AG04450 (cell line): Measurements from ENCODE around the gene CBL. TPM values are rescaled to one million over a fixed set of nuclear protein-coding genes. Genes with fewer than 3 reads are reported as not detected.
A peak's percentile ranks its signal among the peaks of the same experiment; 100 is the strongest.

Experiments
- CTCF ChIA-PET: fragments of 300-600, 350-600 bp; formaldehyde crosslinking; extraction: SDS; loops from one replicate; lab custom pipeline; 2022; ENCODE audit warnings: antibody characterized with exemption, inconsistent platforms; lab: Charles Lee
- POLR2A ChIA-PET: fragments of 350-600 bp; formaldehyde crosslinking; extraction: SDS; loops from one replicate; lab custom pipeline; 2021; ENCODE audit warnings: antibody characterized with exemption, inconsistent platforms; lab: Yijun Ruan, JAX
- DNase-seq: peaks from one replicate; pipeline ENCODE4 v3.0.0-alpha.2; 2011; ENCODE audit warnings: low read depth, low spot score
- H3K27ac ChIP-seq: one replicate; pipeline ENCODE4 v1.5.1; 2012; ENCODE audit warnings: low read depth, low read length, control low read depth
- H3K27me3 ChIP-seq: one replicate; pipeline ENCODE4 v1.6.0; 2012; ENCODE audit warnings: low read length; ENCODE audit not compliant: control insufficient read depth, insufficient read depth
- H3K4me3 ChIP-seq: 2 replicates; pipeline ENCODE4 v1.5.1; 2011; ENCODE audit warnings: mild to moderate bottlenecking, low read depth, low read length, control low read depth
- H3K9me3 ChIP-seq: 2 replicates; pipeline ENCODE4 v1.5.1; 2012; ENCODE audit warnings: low read length; ENCODE audit not compliant: control insufficient read depth, insufficient read depth
- CTCF ChIP-seq: IDR thresholded peaks from 2 replicates; pipeline ENCODE4 v1.5.1; 2011; ENCODE audit warnings: low read depth, low read length, control low read depth, inconsistent platforms
- polyA plus RNA-seq: library from polyadenylated mRNA; depleted of rRNA; stranded (reverse); fragments of >200 nt; gene quantifications from 2 replicates; pipeline ENCODE4 v1.2.3, GENCODE V29; 2011

CBL gene
- polyA plus RNA-seq, 1 experiment = 24.3 TPM

DNA sequence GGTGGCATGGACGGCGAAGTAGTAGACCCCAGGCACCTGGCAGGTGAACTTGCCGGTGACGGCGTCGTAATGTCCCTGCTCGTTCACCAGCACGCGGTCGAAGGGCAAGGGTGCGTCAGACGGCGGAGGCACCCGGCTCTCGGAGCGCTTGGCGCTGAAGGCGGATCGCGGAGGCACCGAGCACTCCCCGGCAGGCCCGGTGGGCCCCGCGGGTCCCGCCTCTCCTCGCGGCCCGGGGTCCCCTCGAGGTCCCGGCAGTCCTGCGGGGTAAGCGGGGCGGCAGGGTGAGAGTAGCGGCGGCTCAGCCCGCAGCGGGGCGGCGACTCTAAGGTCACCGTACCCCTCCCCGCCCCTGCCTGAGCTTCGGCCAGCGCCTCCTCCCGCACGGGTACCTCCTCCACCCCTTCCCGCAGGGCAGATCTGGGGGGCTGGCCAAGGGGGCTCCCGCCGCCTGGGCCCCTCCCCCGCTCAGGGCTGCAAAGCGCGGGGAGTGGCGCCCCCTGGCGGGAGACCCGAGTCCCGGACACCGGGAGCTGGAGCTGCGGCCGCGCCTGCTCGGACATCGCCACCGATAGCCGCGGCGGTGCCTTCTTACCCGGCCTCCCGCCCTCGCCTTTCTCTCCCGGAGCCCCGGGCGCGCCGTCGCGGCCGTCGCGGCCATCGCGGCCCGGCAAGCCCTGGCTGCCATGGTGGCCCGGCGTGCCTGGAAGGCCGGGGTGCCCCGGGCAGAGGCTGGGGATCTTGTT lies 133.6 kb downstream of the CBL start:
- POLR2A ChIA-PET = interaction anchor here (0.6 to 2.8 kb wide), 3 partner anchors 36 to 135 kb away, joined by 3 to 12 read pairs (median 4); partner anchors contain the start of gene THY1
- peak; percentile 83 for TF ChIP-seq CTCF
- H3K27ac ChIP-seq = peak overlapping the region; percentile 39
- H3K27me3 ChIP-seq = peaks cover 15% of the 10 kb centered on the region
- CTCF ChIA-PET = interaction anchor here (0.6 to 6.4 kb wide), 37 partner anchors 8 to 650 kb away, joined by 3 to 161 read pairs (median 5); partner anchors contain the start of genes CBL, DPAGT1, MCAM and THY1
- no peaks in the 10 kb centered on the region; the same call in 1 of the 2 replicates for H3K9me3 ChIP-seq
- no peak for DNase-seq
- peak overlapping the region; percentile 64 for H3K4me3 ChIP-seq

DNA sequence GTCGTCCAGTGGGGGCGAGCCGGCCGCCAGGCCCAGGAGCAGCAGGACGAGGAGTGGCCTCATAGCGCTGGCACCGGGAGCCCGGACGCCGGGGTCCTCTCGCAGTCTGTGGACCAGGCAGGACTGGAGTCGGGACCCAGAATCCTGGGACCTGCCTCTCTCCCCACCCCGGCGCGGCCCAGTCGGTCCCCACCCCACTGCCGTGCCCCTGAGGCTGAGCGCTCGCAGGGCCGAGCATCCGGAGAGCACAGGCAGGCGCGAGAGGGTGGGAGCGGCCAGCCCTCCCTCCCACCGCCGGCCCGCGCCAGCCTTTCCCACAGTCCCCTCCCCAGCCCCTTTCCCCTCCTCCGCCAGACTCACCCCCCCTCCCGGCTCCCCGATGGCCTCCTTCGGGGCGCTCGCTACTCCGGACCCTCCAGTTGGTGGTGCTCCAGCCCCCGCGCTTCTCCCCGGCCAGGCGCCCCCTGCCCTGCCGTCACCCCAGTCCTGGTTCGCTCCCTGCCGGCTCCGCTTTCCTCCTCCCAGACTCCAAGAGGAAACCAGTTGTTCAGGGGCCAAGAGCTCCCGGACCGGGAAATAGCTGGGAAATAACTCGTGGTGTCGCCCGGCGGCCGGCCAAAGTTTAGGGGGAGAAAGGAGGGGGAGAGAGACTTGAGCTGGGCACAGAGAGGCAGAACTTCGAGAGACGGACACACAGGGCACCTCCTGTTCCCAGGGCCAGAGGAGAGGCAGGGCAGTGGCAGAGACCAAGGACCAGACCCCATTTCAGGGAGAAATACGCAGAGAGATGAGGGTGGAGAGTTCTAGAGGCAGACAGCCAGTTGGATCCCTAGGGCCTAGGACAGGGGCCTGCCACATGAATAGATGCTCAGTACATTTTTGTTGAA lies 134.4 kb downstream of the CBL start, which contains the start of gene C1QTNF5:
Gene C1QTNF5 (minus strand): TSS at position 549 of the 887 bp plus-strand sequence. CDS start 486 bp downstream, at position 63.
- TF ChIP-seq CTCF = 0 out of 2 replicates have a peak, but pooled peaks have one; percentile 4
- no peaks in the 10 kb centered on the region; the same call in 1 of the 2 replicates for H3K9me3 ChIP-seq
- H3K27me3 ChIP-seq = peaks cover 19% of the 10 kb centered on the region
- H3K4me3 ChIP-seq = peak within 1 kb of the TSS; percentile 64
- no peak for DNase-seq
- H3K27ac ChIP-seq = no peak within 1 kb of the TSS
- ChIA-PET POLR2A (interaction anchor here (0.6 to 1.1 kb wide), 4 partner anchors 19 to 134 kb away, joined by 3 to 4 read pairs (median 4); partner anchors contain the start of gene THY1), CTCF (interaction anchor here (0.6 to 6.4 kb wide), 39 partner anchors 8 to 651 kb away, joined by 3 to 161 read pairs (median 5); partner anchors contain the start of genes CBL, DPAGT1, MCAM and THY1)

DNA sequence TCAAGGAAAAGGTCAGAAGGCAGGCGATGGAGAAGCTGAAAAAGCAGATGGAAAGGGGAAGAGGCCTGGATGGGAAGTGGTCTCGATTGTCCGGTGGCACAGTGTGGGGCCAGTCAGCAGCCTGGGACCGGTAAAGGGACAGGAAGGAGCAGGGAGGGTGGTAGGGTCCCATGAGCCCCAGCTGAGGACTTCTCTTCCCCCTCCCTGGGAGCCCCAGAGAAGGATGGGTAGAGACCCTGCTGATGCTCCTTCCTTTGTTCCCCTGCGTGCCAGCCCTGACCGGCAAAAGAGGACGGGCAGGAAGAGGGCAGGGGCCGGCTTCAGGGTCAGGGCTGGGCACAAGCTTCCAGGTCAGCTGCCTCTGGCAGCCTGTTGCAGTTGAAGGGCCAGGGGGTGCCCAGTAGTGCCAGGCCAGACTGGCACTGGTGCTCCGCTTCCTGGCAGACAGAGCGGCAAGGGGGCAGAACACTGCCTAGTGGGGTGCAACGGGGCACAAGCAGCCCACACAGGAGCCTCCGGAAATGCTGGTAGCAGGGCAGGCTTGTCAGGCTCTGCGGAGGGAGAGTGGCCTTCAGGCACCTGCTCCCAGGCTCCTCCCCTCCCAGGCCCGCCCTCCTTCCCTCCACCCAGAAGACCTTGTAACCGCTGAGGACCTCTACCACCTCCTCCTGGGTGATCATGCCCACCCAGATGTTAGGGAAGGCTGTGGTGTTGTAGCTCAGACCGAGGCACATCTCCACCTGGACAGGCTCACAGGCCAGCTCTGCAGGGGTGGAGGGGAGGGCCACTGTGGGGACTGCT lies 135.3 kb downstream of the CBL start:
- ChIA-PET CTCF (interaction anchor here (0.6 to 6.4 kb wide), 14 partner anchors 11 to 310 kb away, joined by 3 to 161 read pairs (median 13); partner anchors contain the start of genes DPAGT1, MCAM and USP2), POLR2A (interaction anchor here (1.1 kb wide), 1 partner anchor 19 kb away, joined by 4 read pairs; no protein-coding TSS in a partner anchor)
- Histone ChIP-seq H3K9me3 (no peaks in the 10 kb centered on the region), H3K27ac (no peak overlapping the region), H3K4me3 (peak overlapping the region; percentile 64; the same call in 1 of the 2 replicates), H3K27me3 (peaks cover 24% of the 10 kb centered on the region)
- DNase-seq = no peak
- TF ChIP-seq CTCF = no peak

DNA sequence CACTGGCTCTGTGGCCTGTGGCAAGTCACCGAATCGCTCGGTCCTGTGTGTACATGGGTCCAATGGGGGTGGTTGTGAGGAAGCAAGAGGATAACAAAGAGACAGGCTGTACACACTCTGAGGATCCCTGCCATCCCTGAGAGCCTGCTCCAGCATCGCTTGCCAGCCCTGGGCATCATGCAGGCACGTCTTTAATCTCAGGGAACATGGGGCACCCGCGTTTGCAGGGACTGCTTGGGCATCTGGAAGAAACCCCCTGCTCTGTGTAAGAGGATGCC lies 135.8 kb downstream of the CBL start:
- TF ChIP-seq CTCF = no peak
- POLR2A ChIA-PET = no interaction called here
- no peak for DNase-seq

More for the DNA sequence above, 135.8 kb downstream of the CBL start:
- Histone ChIP-seq H3K27ac (no peak overlapping the region), H3K4me3 (no peak overlapping the region), H3K9me3 (no peaks in the 10 kb centered on the region), H3K27me3 (peaks cover 28% of the 10 kb centered on the region)
- CTCF ChIA-PET = interaction anchor here (2.5 to 6.4 kb wide), 4 partner anchors 15 to 133 kb away, joined by 15 to 161 read pairs (median 64); partner anchors contain the start of genes MCAM and USP2
